NT2/D1 (cell line): ENCODE results near the gene APOL1.
"Not testable (repeated sequence)": the region's sequence is repeated elsewhere in the genome, so short reads cannot be mapped to it uniquely, and the experiment has no call there.

Source experiments
- DNase-seq: peaks from one replicate; pipeline ENCODE4 v3.0.0-alpha.2; 2011; ENCODE audit warnings: low read depth, low spot score
- H3K27me3 ChIP-seq: 2 replicates; pipeline ENCODE4 v1.6.0; 2011; ENCODE audit warnings: mild to moderate bottlenecking; ENCODE audit not compliant: insufficient read length, insufficient read depth
- H3K36me3 ChIP-seq: 2 replicates; pipeline ENCODE4 v1.6.1; 2011; ENCODE audit warnings: mild to moderate bottlenecking, low read length, mixed read lengths; ENCODE audit not compliant: insufficient read depth, insufficient read length
- H3K4me1 ChIP-seq: 2 replicates; pipeline ENCODE4 v1.5.1; 2011; ENCODE audit not compliant: insufficient read depth, insufficient read length
- H3K4me3 ChIP-seq: 2 replicates; pipeline ENCODE4 v1.5.1; 2011; ENCODE audit warnings: low read depth; ENCODE audit not compliant: insufficient read length
- H3K9ac ChIP-seq: 2 replicates; pipeline ENCODE4 v1.6.0; 2011; ENCODE audit warnings: low read depth; ENCODE audit not compliant: insufficient read length
- H3K9me3 ChIP-seq: 2 replicates; pipeline ENCODE4 v1.5.1; 2011; ENCODE audit warnings: mild to moderate bottlenecking, low read length; ENCODE audit not compliant: insufficient read depth
- SUZ12 ChIP-seq: IDR thresholded peaks from 2 replicates; pipeline ENCODE4 v1.6.1; 2011; ENCODE audit not compliant: insufficient read length, insufficient read depth; ENCODE audit errors: extremely low read depth
- YY1 ChIP-seq: IDR thresholded peaks from 2 replicates; pipeline ENCODE4 v1.6.1; 2011; ENCODE audit not compliant: insufficient read length, insufficient read depth
- ZNF274 ChIP-seq: IDR thresholded peaks from 2 replicates; pipeline ENCODE4 v1.6.1; 2011; ENCODE audit warnings: mild to moderate bottlenecking, low read depth, low read length

APOL1 gene

DNA sequence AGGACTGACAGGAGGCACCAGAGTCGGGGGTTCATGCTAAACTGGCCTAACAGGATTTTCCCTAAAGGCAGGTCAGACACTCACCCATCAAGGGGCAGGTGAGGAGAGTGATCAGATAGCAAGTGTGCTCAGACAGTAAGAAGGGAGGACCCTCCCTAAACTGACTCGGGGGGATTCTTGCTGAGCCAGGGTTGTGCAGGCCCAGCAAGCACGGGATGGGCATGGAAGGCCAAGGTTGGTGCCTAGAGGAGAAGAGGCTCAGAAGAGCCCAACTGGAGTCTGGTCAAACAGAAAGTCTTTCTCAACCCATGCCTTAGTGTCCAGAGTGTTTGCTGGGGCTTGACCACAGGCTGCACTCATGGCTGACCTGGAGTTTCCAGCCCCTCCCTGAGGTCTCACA is 6.2 kb upstream of the APOL1 start:
- TF ChIP-seq ZNF274 (no peak), SUZ12 (no peak), YY1 (no peak)
- H3K9ac ChIP-seq = no peak overlapping the region
- H3K4me1 ChIP-seq = peaks cover 3% of the 10 kb centered on the region
- H3K4me3 ChIP-seq = no peak overlapping the region
- no peaks in the 10 kb centered on the region for H3K27me3 ChIP-seq
- no peaks in the 10 kb centered on the region for H3K9me3 ChIP-seq
- H3K36me3 ChIP-seq = no peaks in the 10 kb centered on the region
- DNase-seq = no peak

DNA sequence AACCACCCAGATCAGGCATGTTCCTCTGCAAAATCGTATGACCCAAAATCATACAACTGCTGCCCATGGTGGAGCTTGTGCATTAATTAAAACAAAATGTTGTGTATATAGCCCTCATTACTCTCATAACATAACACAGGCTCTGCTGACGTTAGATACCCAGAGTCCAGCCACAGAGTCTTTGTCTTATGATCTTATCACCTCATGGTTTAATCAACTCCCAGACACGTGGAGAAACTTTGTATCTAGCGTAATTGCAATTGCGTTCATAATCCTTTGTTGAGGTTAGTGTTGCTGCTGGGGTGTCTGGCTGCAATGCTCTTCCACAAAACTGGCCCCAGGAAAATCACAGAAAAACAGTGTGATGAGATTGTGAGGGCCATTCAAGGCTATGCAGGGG is 5.0 kb upstream of the APOL1 start:
- TF ChIP-seq ZNF274 (no peak), SUZ12 (no peak), YY1 (no peak)
- peaks cover 6% of the 10 kb centered on the region for H3K4me1 ChIP-seq
- H3K36me3 ChIP-seq = no peaks in the 10 kb centered on the region
- no peak overlapping the region for H3K9ac ChIP-seq
- H3K4me3 ChIP-seq = no peak overlapping the region
- H3K27me3 ChIP-seq = no peaks in the 10 kb centered on the region
- H3K9me3 ChIP-seq = no peaks in the 10 kb centered on the region
- DNase-seq = no peak

DNA sequence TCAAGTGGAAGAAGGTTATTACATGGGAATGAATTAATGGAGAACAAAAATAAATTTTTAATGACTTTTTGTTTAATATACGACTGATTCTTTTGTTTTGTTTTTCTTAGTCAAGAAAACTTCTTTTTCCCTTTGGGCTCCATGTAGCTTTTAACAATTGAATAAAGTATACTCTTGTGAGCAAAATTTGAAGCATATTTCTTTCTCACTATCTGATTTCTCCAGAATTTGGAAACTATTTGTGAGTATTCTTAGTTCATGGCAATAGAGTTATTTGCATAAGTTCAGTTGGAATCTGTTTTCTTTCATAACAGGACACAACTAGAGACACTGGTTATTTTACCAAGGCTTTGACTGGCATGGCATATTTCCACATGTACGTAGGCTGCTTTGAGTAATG is 3.8 kb upstream of the APOL1 start:
- no peaks in the 10 kb centered on the region for H3K9me3 ChIP-seq
- no peak for DNase-seq
- H3K4me3 ChIP-seq = no peak overlapping the region
- no peak for TF ChIP-seq ZNF274
- TF ChIP-seq YY1 = no peak
- TF ChIP-seq SUZ12 = no peak
- H3K27me3 ChIP-seq = no peaks in the 10 kb centered on the region
- H3K36me3 ChIP-seq = no peaks in the 10 kb centered on the region
- H3K4me1 ChIP-seq = peaks cover 6% of the 10 kb centered on the region
- H3K9ac ChIP-seq = no peak overlapping the region

DNA sequence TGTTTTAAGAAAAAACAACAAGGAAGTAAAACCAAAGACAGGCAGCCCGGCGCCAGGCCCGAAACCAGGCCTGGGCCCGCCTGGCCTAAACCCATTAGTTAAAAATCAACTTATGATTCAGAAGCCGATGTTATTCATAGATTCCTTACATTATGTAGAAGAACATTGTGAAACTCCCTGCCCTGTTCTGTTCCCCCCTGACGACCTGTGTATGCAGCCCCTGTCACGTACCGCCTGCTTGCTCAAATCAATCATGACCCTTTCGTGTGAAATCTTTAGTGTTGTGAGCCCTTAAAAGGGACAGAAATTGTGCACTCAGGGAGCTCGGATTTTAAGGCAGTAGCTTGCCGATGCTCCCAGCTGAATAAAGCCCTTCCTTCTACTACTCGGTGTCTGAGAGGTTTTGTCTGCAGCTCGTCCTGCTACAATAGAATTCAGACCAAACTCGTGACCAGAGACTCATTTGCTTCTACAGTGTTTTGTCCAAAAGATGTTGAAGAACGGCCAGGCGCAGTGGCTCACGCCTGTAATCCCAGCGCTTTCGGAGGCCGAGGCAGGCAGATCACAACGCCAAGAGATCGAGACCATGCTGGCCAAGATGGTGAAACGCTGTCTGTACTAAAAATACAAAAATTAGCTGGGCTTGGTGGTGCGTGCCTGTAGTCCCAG is 2.5 kb upstream of the APOL1 start:
- H3K9me3 ChIP-seq, H3K4me3 ChIP-seq, H3K36me3 ChIP-seq, DNase-seq, H3K9ac ChIP-seq, H3K4me1 ChIP-seq, H3K27me3 ChIP-seq: not testable (repeated sequence)

DNA sequence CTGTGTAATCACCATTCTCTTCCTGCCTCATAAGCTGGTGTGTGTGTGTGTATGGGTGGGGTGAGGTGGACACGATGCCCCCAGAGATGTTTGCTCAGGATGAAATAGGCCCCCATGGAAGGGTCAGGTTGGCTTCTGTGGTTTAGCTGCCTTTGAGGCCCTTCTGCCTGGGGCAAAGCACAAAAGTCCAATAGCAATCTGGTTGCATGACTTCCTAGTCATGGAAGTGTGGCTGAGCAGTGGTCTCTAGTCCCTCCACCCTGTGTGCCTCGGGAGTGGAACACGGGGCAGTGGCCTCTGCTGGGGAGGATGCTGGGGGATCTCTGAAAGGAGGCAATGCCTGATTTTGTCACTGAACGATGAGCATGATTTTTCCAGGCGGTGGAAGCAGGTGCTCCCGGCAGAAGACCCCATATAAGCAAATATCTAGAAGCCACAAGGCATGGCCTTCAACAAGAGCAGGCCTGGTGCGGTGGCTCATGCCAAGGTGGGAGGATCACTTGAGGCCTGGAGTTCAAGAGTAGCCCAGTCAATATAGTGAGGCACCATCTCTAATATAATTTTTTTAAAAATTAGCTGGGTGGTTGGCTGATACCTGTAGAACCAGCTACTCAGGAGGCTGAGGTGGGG is 839 bp upstream of the APOL1 start:
- H3K36me3 ChIP-seq, DNase-seq, H3K4me1 ChIP-seq, H3K27me3 ChIP-seq, H3K9me3 ChIP-seq, H3K4me3 ChIP-seq, H3K9ac ChIP-seq: not testable (repeated sequence)

DNA sequence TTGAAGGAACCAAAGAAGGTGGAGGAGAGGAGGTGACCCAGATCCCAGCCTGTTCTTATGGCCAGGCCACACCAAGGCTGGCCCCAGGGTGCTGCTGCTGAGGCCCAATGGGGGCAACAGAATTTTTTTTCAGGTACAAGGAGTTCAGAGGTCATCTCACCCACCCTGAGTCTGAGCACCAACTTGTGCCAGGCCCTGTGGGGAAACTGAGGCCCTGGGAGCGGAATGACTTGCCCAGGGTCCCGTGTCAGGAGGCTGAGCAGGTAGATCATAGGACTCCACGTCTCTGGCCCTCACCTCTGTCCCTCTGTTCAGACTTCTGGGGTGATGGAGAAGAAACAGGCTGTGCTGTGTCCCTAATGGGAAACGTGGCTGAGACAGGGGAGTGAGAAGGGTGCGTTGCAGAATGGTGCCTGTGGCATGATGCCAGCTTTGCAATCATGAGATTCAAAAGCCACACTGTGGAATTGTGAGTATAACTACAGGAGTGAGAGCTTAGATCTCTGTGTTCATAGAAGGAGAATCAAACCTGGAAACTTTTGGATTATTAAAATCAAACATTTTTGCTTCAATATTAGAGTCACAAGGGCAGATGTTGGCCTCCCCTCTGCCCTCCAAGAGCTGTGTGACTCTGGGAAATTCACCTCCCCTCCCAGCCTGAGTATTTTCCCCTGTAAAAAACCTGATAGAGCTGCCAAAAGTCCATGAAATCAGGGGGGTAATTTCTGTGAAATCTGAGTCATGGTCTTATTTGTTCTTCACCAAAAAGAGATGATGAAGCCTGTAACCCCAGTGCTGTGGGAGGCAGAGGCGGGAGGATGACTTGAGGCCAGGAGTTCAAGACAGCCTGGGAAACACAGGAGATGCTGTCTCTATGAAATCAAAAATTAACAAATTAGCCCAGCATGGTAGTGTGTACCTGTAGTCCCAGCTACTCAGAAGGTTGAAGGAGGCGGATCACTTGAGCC is 874 bp downstream of the APOL1 start:
- Histone ChIP-seq H3K27me3 (no peaks in the 10 kb centered on the region), H3K9ac (no peak overlapping the region), H3K36me3 (no peaks in the 10 kb centered on the region), H3K4me1 (peaks cover 6% of the 10 kb centered on the region), H3K4me3 (no peak overlapping the region), H3K9me3 (no peaks in the 10 kb centered on the region)
- TF ChIP-seq ZNF274 = no peak
- no peak for TF ChIP-seq SUZ12
- TF ChIP-seq YY1 = no peak
- no peak for DNase-seq

DNA sequence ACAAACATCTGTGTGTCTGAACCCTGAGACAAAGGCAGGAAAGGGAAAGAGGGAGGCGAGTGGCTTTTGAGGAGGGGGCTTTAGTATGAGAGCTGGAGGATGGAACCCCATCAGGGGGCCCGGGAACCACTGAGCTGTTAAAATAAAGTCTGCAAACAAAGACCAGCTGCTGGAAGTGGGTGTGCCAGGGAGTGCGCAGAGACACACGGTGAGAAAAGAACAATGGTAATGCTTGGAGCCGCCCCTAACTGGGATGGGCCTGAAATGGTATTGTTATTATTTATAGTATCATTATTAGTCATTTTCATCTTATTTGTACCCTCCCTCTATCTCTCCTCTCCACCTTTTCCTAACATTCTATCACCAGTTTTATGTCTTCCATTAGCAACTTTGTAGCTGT is 2.6 kb downstream of the APOL1 start:
- not testable (repeated sequence) for H3K9me3 ChIP-seq, H3K9ac ChIP-seq, DNase-seq, H3K4me3 ChIP-seq, H3K36me3 ChIP-seq, H3K4me1 ChIP-seq, H3K27me3 ChIP-seq
